Mammary epithelial cell (primary cell): ENCODE measurements around the gene MORC4.

Experiments
- CTCF ChIP-seq, 2 donors: IDR thresholded peaks in 1 of 2; conservative IDR thresholded peaks in 1 of 2; 2 replicates each; pipeline ENCODE4 v1.5.1; 2011 to 2012; ENCODE audit warnings: inconsistent platforms in 2 of 2, low read length in 2 of 2, mild to moderate bottlenecking in 2 of 2, control low read depth in 1 of 2, low read depth in 1 of 2; ENCODE audit not compliant: insufficient read depth in 1 of 2; ENCODE audit errors: extremely low read depth in 1 of 2
- EZH2 ChIP-seq: IDR thresholded peaks from 2 replicates; pipeline ENCODE4 v1.6.1; 2012; ENCODE audit warnings: low read length, inconsistent platforms, borderline replicate concordance

- no peak for TF ChIP-seq CTCF (conservative IDR thresholded peaks at IDR 0.05 in 1 of 2, IDR thresholded peaks at IDR 0.05 in 1 of 2; ENCODE audit: extremely low read depth in 1 of 2, insufficient read depth in 1 of 2, low read depth in 1 of 2, low read length in 2 of 2)
- TF ChIP-seq EZH2 = no peak
These were observed 98.2 kb downstream of the MORC4 start for GRCh38 chrX:106901781-106902219.
